Left forelimb (tissue), 1 donor: ENCODE data around the gene FAM163B.

ENCODE experiments used
- DNase-seq: peaks from one replicate; pipeline ENCODE4 v3.0.0-alpha.2; 2018; ENCODE audit warnings: low spot score

FAM163B gene

DNA sequence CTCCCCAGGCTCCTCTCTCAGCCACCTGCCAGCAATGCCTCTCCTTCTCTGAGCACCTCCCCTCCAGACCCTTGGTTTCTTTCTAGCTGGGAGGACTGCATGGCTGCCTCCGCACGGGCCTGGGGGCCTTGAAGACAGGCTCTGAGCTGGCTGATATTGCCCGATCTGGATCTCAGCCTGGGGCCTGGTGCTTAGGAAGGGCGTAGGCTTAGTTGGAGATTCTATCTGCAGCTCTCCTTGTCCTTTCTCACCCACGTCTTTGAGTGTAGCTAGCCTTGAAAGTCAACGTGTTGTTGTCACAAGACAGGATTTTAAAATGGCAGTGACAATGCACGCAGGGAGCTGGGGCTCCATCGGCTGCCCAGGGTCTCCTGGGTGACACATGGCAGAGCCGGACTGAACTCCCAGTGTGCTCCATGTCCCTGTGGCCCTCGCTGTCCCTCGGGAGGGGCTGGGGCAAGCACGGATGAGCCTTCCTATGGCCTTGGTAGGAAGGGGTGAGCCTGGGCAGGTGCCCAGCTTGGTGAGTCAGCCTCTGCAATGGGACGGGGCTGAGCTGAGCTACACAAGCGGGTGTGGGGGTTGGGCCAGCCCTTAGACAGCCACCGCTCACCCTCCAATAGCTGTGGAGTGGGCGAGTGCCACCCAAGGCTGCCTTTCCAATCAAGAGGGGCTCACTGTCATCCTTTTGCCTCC lies 65.3 kb downstream of the FAM163B start:
- DNase-seq, result no peak

- no peak for DNase-seq
These were observed 67.2 kb downstream of the FAM163B start for GRCh38 chr9:133542002-133542401.

GRCh38 chr9:133540698-133541025 lies 68.5 kb downstream of the FAM163B start:
- DNase-seq, result no peak

- no peak for DNase-seq
These were observed 69.0 kb downstream of the FAM163B start for GRCh38 chr9:133539991-133540697.

DNA sequence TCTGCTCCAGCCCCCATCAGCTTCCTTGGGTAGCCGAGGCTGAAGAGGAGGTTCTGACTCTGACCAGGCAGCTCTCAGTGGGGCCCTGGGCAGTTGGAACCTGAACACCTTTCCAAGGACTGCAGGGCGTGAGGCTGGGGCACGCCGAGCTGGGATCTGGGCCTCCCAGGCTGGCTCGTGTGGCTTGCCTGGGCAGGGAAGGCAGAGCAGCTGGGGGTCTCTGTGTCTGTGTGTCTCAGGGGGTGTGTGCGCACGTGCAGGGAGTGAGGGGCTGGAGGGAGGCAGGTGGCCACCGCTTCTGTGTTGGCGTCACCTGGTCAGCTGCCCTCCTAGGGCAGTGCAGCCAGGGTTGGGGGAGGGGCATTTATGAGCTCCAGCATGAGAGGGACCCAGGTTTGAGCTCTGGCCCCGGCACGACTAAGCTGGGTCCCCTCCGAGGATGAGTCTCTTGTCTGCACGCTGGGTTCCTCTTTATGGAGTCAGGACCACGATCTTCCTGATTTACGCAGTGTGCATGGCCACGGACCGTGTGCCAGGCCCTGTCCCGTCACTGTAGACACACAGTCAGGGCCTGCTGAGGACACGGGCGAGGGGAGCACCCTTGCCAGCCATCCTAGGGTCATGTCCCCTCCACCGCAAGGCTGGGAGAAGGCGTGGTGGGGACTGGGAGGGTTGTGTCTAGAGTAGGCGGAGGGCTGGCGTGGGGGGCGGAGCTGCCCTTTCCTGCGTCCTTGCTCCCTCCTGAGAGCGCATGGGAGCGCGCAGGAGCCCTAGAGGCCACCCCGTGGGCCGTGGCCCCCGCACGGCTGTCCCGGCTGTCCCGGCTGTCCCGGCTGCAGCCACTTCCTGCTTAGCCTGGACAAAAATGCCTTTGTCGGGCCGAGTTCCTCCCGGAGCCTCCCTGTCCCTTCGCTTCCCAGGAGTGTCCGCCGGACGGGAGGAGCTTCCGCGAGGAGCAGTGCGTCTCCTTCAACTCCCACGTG lies 70.0 kb downstream of the FAM163B start:
- no peak for DNase-seq

- no peak for DNase-seq
These were observed 71.0 kb downstream of the FAM163B start for GRCh38 chr9:133538176-133538575.

- no peak for DNase-seq
These were observed 71.9 kb downstream of the FAM163B start for GRCh38 chr9:133537257-133537656.

DNA sequence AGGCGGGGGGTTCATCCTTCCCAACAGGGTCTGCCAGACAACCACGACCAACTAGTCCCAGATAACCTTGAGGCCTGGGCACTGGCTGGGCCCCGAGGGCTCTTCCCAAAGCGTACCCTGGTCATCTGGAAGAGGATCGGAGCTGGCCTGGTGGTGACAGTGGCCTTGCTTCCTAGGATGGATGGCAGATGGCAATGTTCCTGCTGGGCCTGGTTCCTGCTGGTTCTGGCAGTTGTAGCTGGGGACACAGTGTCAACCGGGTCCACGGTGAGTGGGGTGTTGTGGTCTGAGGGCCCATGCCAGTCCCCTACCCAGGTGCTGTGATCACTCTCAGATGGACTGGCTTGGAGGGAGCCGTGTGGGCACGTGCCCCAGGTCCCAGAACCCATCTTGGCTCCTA lies 72.7 kb downstream of the FAM163B start:
- DNase-seq, result no peak

- DNase-seq, result no peak
These were observed 73.1 kb downstream of the FAM163B start for GRCh38 chr9:133536080-133536479.

GRCh38 chr9:133535306-133535877 lies 73.8 kb downstream of the FAM163B start:
- DNase-seq, result no peak

- DNase-seq, result peak; percentile 84
These were observed 74.6 kb downstream of the FAM163B start, which contains the start of gene ADAMTSL2 for GRCh38 chr9:133534346-133535291. ADAMTSL2 (plus strand) TSS chr9:133534704; CDS start chr9:133536713, 2,009 bp downstream.

DNA sequence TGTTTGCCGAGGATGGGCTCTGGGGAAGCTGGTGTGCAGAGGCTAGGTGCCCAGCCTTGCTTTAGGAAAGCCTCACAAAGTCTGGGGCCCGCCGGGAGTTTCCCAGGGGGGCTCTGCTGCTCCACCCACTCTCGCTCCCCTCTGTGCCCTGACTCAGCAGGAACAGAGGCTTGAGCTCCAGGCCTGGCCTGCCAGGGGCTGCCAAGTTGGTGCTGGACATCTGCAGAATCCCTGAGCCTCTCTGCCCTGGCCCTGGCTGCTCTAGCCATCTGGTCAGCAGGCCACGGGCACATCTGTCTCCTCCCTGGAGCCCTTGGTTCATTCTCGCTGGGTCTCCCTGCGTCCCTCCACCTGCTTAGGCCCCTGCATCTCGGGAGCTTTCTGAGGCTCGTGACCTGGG lies 75.3 kb downstream of the FAM163B start:
- no peak for DNase-seq

DNA sequence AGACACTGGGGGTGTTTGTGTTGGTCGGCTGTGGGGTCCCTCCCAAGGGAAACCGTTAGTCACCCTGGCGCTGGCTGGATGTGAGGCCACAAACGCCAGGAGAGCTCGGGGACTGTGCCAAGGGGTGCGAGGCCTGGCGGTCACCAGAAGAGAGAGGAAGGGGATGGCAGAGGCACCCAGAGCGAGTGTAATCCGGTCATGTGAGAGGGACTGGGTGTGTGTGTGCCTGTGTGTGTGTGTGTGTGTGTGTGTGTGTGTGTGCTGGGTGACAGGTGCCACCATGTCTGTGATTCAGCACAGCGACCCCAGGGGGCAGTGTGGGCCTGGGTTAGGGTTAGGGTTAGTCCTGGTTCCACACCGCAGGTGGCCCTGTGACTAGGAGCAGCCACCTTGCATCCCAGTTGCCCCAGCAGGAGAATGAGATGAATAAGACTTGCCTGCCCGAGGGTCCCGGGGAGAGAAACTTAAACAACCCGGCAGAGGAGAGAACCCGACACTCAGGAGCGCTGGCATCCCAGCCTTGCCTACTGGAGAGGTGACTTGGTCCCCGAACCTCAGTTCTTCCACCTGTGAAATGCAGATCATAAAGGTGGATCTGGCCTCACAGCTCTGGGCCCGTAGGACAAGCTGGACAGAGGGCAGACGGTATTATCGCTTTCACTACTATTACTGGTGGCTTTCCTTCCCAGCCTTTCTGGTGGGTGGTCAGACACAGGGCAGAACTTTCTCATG lies 76.1 kb downstream of the FAM163B start:
- no peak for DNase-seq

DNA sequence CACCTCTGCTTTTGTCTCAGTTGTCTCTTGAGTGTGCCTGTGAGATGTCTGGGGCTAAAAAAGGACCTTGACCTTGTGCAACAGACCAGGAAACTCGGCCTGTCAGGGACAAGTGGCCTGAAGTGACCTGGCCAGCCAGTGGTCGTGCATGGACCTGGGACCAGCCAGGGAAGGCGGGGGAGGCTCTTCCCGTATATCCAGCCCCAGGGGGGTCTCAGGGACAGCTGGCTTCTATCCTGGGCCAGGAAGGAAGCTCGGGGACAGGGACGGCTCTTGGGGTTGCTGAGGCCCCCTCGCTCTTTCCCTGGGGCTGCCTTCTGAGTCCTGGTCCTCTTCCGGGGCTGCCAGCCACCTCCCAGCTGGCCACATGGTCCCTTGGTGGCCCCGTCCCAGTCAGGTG lies 77.9 kb downstream of the FAM163B start:
- DNase-seq, result no peak

GRCh38 chr9:133529874-133530273 lies 79.3 kb downstream of the FAM163B start:
- DNase-seq, result no peak

DNA sequence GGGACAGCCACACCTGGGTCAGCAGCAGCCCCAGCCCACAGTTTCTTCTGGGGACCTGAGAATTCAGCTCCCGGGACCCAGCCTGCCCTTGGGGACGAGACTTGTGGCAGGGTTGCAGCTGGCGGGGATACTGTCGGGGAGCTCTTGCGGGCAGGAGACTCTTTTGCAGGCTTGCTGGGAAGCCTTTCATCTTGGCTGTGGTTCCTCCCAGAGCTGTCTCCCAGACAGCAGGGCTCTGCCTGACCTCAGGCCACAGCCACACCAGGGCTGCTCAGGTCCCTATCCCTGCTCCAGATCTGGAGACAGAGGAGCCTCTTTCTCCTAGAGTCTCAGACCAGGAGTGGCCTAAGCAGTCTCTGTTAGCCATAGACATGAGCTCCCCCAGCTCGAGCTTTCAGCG lies 79.7 kb downstream of the FAM163B start:
- DNase-seq, result no peak

- no peak for DNase-seq
These were observed 80.3 kb downstream of the FAM163B start for GRCh38 chr9:133528876-133529241.

DNA sequence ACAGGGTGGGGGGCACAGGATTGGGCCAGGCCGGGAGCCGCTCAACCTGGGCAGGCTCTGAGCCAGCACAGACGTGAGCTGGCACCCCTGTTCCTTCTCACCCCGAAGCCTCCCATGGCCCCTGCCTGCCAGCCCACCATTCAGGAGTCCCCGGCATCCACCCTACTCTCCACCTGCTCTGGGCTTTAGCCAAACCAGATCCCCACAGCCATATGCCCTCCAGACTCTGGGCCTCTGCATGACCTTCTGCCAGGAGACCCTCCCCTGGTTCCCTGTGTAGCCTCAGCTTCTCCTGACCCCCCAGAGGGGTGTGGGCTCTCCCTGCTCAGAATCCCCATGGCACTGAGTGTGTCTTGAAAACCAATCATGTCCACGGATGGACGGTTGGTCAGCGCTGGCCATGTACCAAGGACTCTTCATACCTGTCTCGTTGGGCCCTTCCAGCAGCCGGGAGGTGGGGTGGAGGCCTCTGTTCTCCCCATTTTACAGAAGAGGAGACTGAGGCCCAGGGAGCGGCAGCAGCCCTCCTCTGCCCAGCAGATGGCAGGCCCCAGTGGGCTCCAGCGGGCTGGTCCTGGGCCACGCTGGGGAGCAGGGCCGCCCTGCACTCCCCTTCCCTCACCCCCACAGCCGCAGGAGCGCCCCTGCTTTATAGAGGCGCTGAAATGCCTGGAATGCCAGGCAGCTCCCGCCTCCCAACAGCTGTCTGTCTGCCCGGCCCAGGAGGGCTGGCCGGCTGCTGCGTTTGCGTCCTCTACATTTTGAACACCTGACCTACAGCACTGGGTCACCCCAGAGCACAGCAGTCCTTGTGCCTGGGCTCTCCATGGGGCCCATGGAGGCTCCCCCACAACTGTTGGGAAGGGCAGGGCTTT lies 81.0 kb downstream of the FAM163B start:
- no peak for DNase-seq

- peak; percentile 83 for DNase-seq
These were observed 81.7 kb downstream of the FAM163B start for GRCh38 chr9:133527444-133527920.
